Embryonic facial prominence (tissue), 1 donor: Measurements from ENCODE around the gene UMAD1.
A peak's percentile ranks its signal among the peaks of the same experiment; 100 is the strongest.

Source experiments
- DNase-seq: peaks from one replicate; pipeline ENCODE4 v3.0.0-alpha.2; 2016; ENCODE audit errors: extremely low spot score

UMAD1 gene

DNA sequence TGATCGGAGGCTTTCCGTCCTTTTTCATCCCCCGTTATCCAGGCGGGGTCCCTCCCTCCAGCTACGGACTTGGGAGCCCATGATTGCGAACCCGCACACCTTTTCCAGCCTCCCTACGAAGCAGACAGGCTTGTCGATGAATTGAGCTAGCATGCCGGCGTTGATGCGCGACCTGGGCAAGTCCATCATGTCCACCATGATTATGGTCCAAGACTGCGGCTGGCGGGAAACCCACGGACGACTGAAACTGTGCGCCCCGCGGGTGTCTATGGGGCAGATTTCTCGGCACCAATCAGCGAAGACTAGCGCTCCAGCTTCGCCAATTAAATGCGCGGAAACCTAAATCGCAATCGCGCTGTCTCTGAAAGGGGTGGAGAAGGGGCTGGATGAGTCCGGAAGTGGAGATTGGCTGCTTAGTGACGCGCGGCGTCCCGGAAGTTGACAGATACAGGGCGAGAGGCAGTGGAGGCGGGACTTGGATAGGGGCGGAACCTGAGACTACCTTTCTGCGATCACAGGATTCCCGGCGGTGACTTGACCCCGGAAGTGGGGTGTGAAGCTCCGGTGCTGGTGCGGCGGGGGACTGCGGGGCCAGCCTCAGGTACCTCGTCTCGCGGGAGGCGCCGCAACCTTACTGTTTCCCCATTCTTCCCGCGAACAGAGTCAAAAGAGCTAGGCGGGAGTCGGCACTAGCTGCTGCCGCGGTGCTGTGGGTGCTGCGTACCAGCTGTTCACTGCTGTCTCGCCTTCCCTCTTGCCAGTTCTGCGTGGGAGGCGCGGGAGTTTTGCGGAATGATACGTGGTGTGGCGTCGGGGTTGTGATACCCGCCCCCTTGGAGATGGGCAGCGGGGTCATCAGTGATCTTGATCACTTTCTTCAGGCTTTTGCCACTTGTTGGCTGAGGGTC is at the start of gene UMAD1:
Gene UMAD1 (plus strand): TSS at position 532 of the 908 bp plus-strand sequence. CDS start 32,620 bp downstream, outside the sequence.
- DNase-seq, result peak; percentile 98

GRCh38 chr7:7595451-7595850 is 45.1 kb upstream of the UMAD1 start:
- no peak for DNase-seq

- no peak for DNase-seq
Observed at GRCh38 chr7:7596176-7596575, 44.4 kb upstream of the UMAD1 start.

GRCh38 chr7:7607010-7607409 is 33.5 kb upstream of the UMAD1 start:
- no peak for DNase-seq

DNA sequence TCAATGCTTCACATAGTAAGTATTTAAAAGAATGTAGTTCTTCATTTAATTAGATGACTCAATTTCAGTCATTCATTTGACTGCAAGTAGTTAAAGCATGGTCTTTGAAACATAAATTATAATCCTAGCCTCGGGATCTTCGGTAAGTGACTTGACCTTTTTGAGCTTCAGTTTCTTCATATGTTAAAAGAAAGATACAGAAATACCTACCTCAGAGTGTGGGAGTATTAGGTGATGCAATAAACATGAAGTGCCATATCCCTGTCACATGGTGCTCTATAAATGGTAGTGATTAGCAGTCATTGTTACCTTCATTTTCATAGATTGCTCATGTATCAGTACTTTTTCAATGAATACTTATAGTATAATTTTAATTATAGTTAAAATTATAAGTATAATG is 31.2 kb upstream of the UMAD1 start:
- no peak for DNase-seq

- no peak for DNase-seq
Observed at GRCh38 chr7:7612519-7612918, 28.0 kb upstream of the UMAD1 start.

GRCh38 chr7:7613210-7613609 is 27.3 kb upstream of the UMAD1 start:
- no peak for DNase-seq

DNA sequence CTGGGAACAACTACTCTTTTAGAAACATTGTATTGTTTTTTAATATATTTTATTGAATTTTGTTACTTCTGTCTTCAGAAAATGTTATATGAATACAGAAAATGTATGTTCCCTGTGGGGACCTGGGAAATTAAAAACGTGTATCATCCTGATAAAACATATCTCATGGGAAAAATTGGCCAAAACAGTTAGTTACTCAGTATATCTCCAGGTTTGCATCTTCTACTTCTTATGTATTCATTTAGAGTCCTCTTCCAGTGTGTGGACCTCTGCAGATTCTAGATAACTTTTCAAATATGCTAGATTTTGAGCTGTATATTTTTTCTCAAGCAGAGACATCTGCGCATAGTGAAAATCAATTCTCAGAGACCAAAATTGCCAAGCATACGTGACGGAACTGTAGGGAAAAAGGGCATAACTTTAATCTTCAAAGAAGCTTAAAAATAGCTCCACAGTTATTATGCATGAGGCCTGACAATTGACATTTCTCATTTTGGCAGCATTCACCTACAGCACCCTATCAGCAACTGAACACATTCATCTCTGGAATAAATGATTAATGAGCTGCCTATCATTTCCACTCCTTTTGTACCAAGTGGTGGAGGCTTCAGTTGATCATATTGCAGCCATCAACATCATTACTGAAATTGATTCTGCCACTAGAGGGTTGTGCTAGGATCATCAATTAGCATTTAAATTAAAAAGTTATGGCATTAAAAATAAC is 26.4 kb upstream of the UMAD1 start:
- DNase-seq, result no peak

DNA sequence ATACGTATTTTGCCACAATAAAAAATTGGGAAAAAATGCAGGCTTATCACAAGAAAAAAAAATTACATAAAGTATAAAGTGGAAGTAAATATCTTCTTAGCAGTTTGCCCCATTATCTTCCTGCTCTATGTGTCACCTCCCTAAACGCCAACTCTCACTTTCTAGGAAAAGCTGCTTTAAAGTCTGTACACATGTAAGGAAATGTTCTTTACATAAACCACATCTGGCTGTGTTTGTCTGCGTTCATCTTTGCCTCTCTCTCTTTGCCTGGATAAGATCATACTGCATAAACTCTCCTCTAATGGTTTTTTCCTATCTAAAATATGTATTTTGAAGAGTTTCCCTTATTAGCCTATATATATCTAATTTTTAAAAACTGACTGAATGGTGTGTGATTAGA is 23.0 kb upstream of the UMAD1 start:
- DNase-seq, result no peak

GRCh38 chr7:7618410-7618809 is 22.1 kb upstream of the UMAD1 start:
- no peak for DNase-seq

GRCh38 chr7:7620236-7620635 is 20.3 kb upstream of the UMAD1 start:
- no peak for DNase-seq

DNA sequence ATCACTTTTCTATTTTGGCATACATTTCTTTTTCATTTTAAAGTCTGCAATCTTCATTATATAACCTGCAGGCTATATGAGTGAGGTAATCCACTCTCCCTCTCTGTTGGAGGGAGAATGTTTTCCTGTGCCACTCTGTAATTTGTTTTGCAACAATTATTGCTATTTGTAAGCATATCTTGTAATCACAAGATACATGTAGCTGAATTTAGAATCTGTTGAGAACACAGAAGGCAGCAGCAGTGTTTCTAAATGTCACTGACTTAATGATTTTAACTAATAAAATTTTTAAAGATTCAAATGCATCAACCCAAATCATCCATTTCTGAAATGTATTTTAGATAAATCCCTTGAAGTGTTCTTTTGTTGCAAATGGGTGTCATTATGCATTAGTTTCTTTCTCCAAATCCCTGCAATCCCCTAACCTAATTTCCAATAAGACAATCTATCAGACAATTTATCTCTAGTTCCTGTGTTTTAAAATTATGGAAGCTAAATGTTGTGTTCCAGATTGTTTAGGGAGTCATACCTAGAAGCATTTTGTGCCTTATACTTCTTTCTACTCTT is 19.8 kb upstream of the UMAD1 start:
- DNase-seq, result no peak

- DNase-seq, result no peak
Observed at GRCh38 chr7:7628476-7628875, 12.1 kb upstream of the UMAD1 start.

DNA sequence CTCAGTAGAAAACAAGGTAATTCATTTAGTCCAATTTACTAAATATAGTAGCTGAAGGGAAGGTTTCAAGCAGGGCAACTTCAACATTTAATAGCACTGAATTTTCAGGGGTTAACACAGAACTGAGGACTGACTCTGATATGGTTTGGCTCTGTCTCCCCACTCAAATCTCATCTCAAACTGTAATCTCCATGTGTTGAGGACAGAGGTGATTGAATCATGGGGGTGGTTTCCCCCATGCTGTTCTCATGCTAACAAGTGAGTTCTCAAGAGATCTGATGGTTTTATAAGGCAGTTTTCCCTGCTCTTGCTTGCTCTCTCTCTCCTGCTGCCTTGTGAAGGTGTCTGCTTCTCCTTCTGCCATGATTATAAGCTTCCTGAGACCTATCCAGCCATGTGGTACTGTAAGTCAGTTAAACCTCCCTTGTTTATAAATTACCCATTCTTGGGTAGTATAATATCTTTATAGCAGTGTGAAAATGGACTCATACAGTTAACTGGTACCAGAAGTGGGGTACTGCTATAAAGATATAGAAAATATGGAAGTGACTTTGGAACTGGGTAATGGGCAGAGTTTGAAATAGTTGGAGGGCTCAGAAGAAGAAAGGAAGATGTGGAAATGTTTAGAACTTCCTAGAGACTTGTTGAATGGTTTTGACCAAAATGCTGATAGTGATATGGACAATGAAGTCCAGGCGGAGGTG is 9.8 kb upstream of the UMAD1 start:
- no peak for DNase-seq

GRCh38 chr7:7639421-7639820 is 1.1 kb upstream of the UMAD1 start:
- no peak for DNase-seq

DNA sequence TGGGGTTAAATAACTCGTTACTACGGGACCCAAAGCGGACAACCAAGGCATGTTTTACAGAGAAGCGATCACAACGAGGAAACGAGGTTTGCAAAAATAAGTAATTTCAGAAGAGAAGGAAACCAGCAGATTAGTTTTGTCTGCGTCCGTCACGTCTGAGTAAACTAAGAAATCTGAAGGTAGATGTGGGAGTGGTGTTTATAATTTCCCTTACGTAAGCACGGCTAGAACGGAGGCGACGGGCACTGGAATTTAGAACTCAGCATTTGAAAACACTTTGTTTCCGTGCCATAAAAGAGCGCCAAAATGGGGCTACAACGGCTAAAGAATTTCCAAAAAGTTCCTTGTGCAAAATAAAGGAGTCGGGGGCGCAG is 718 bp upstream of the UMAD1 start:
- peak; percentile 73 for DNase-seq

DNA sequence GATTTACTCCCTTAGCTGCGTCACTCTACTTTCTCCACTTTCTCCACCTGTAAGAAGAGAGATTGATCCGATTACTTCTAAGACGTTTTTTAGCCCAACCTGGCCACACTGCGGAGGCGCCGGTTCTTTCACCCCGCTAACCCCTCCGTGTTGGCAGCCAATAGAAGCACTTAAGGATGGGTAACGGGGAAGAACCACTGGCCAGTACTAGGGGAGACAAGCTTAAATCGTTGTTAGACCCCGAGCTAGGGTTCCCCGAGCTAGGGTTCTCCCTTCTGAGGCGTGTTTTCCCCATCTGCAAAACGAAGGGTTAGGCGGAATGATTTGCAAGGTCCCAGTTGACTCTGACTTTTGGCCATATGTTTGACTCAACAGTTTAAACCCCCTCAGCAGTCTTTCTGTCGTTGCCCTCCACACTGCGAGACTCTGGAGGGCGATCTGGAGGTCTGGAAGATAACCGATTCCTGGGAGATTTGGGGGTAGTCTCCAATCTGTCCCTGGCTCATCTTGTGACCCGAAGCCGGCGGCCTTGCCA is 644 bp downstream of the UMAD1 start:
- no peak for DNase-seq

GRCh38 chr7:7642081-7642480 is 1.5 kb downstream of the UMAD1 start:
- DNase-seq, result no peak

- no peak for DNase-seq
Observed at GRCh38 chr7:7647495-7648036, 7.0 kb downstream of the UMAD1 start.

- no peak for DNase-seq
Observed at GRCh38 chr7:7650682-7651206, 10.2 kb downstream of the UMAD1 start.

DNA sequence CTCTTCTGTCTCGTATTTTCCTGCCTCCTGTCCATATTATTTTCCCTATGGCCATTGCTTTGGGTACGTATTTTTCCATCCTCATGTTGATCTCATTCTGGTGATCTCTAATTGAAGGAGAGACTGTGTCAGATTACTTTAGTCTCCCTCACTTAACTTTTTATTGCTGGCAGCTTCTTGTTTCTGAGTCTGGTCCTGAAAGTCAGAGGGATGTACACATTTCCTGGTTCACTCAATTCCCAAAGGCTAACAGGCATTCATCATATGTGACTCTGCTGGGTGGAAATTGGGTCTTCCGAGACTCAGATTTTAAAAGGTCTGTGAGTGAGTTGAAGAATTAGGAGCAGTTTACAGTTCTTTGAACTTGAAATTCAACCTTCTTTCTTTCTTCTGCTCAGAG is 10.9 kb downstream of the UMAD1 start:
- no peak for DNase-seq
